CD4-positive, alpha-beta T cell treated with Interleukin-10 for 1 hour (primary cell): Measurements from ENCODE around the gene ZNF888.
"Not testable (repeated sequence)": the region's sequence is repeated elsewhere in the genome, so short reads cannot be mapped to it uniquely, and the experiment has no call there.

Experiments
- DNase-seq: peaks from one replicate; pipeline ENCODE4 v3.0.0-alpha.2; 2020

Gene ZNF888

GRCh38 chr19:52868031-52868430 lies 55.2 kb downstream of the ZNF888 start:
- not testable (repeated sequence) for DNase-seq

- DNase-seq = peak; percentile 76
Measured at GRCh38 chr19:52857378-52858191, 65.6 kb downstream of the ZNF888 start, which contains the start of gene ZNF468. ZNF468 (minus strand) TSS chr19:52857619; CDS start chr19:52854272, 3,347 bp downstream.

GRCh38 chr19:52856540-52857377 lies 66.5 kb downstream of the ZNF888 start:
- not testable (repeated sequence) for DNase-seq
